ENCODE data around the gene KDM3B. TPM values are rescaled to one million over a fixed set of nuclear protein-coding genes. Genes with fewer than 3 reads are reported as not detected.

KDM3B gene
- total and polyA plus RNA-seq, 9 of the 15 experiments (the other 6 are each of a cell fraction or from before 2014, with no cell fraction given), result 13.8 to 62.8 (median 41.9) TPM

DNA sequence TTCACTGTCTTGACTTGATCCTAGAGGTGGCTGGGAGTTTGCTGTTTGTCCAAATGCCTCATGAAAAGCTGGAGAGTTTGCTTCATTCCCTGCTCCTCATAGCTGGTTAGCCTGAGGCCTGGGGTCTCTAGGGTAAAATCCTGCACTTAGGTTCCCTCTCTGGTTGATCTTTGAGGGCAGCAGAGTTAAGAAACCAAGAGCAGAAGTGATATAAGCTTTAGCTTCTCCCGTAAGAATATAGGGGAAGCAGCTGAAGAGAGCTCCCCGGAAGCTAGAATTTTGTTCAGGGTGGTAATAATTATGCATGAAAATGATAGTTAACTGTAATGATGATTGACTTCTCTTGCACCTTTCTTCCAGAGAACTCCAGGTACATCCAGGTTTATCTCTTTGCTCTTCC is 13.0 kb upstream of the KDM3B start:
- peak overlapping the region; percentile 63 for H3K4me3 ChIP-seq
- peak overlapping the region; percentile 97 for H3K27ac ChIP-seq (ENCODE audit: extremely low read depth, low read depth, low read length)
- BruUV-seq (replicated peaks), result no TSS peak
- FAIRE-seq, result no peak
- H3K9ac ChIP-seq (ENCODE audit: insufficient read depth in 1 of 2, low read depth in 2 of 2, low read length in 2 of 2), result peak overlapping the region; percentile 91 to 96
- in situ Hi-C loops (cut with MboI) (no loop called here), intact Hi-C loops (cut with micrococcal nuclease) (loop anchor here (2.0 kb wide), 1 partner anchor 13 kb away; the partner anchor contains the start of gene KDM3B)
- H3K4me2 ChIP-seq (ENCODE audit: insufficient read depth, low read length), result peak overlapping the region; percentile 99
- H3K9me3 ChIP-seq (replicated peaks; ENCODE audit: control insufficient read depth, insufficient read depth, low read depth, low read length), result no peaks in the 10 kb centered on the region
- H4K20me1 ChIP-seq (replicated peaks; ENCODE audit: control insufficient read depth, insufficient read depth, low read length), result 0 out of 2 replicates have a peak, but pooled peaks cover 7% of the 10 kb centered on the region
- H3K27me3 ChIP-seq (ENCODE audit: control insufficient read depth in 2 of 2, insufficient read depth in 2 of 2, low read length in 2 of 2), result no peaks in the 10 kb centered on the region
- peaks cover 5% of the 10 kb centered on the region for H3K9me1 ChIP-seq (ENCODE audit: control insufficient read depth, insufficient read depth, low read length)
- 23% methylated on average over 2 of the region's 2 CpGs for WGBS (ENCODE audit: insufficient coverage, low coverage, missing lambda C conversion rate)
- H3K79me2 ChIP-seq (ENCODE audit: control insufficient read depth, insufficient read depth, low read length), result peaks cover 39% of the 10 kb centered on the region
- H3K36me3 ChIP-seq (ENCODE audit: control insufficient read depth, insufficient read depth, low read length), result peaks cover 43% of the 10 kb centered on the region
- ChIA-PET CTCF (ENCODE audit: low intra/inter-chr PET ratio) (interaction anchor here (5.4 kb wide), 1 partner anchor 14 kb away, joined by 31 read pairs; the partner anchor contains the start of gene KDM3B), POLR2A (interaction anchor here (0.6 to 7.9 kb wide), 27 partner anchors 8 to 191 kb away, joined by 3 to 416 read pairs (median 4); partner anchors contain the start of genes BRD8, CDC23, CDC25C and GFRA3)
- peak overlapping the region; percentile 32; the same call in 1 of the 2 replicates for H2AFZ ChIP-seq (ENCODE audit: low read depth, low read length)
- no peak for ATAC-seq
- H3K4me1 ChIP-seq (replicated peaks in 1 of 2; ENCODE audit: control insufficient read depth in 2 of 2, insufficient read depth in 2 of 2, low read length in 2 of 2), result peaks cover 9 to 28% of the 10 kb centered on the region in 2 experiments
- DNase-seq (ENCODE audit: extremely low read depth in 1 of 4, low spot score in 3 of 4), result no peak
- TF ChIP-seq ZNF780A (CRISPR knock-in tag; IDR thresholded peaks at IDR 0.05) (no peak), NFE2 (IDR thresholded peaks at IDR 0.05; ENCODE audit: low read depth) (no peak), GABPA (tag; conservative IDR thresholded peaks at IDR 0.05; ENCODE audit: low read depth) (0 out of 2 replicates have a peak, but pooled peaks have one; percentile 12), RBBP5 (IDR thresholded peaks at IDR 0.05; ENCODE audit: borderline replicate concordance, insufficient read depth, low read length, poor library complexity, severe bottlenecking) (no peak), ZNF217 (CRISPR knock-in tag; IDR thresholded peaks at IDR 0.05) (no peak), HSF4 (CRISPR knock-in tag; IDR thresholded peaks at IDR 0.05; ENCODE audit: borderline replicate concordance) (no peak), CTBP1 (IDR thresholded peaks at IDR 0.05; ENCODE audit: borderline replicate concordance) (no peak; the same call in 1 of the 2 replicates), ZNF324 (CRISPR knock-in tag; IDR thresholded peaks at IDR 0.05) (no peak), ZBTB7A (IDR thresholded peaks at IDR 0.05; ENCODE audit: borderline replicate concordance, control insufficient read depth, low read depth, low read length) (no peak), KAT7 (CRISPR knock-in tag; IDR thresholded peaks at IDR 0.05; ENCODE audit: borderline replicate concordance) (0 out of 2 replicates have a peak, but pooled peaks have one; percentile 13), NFATC3 (IDR thresholded peaks at IDR 0.05) (no peak), MCM2 (IDR thresholded peaks at IDR 0.05; ENCODE audit: low read depth) (no peak), ZBED1 (IDR thresholded peaks at IDR 0.05) (no peak), ZC3H4 (CRISPR knock-in tag; IDR thresholded peaks at IDR 0.05; ENCODE audit: borderline replicate concordance) (peak; percentile 16; the same call in 1 of the 2 replicates), ETV1 (tag; conservative IDR thresholded peaks at IDR 0.05; ENCODE audit: low read depth) (0 out of 2 replicates have a peak, but pooled peaks have one; percentile 15)
- TF ChIP-seq, protein P1, sequence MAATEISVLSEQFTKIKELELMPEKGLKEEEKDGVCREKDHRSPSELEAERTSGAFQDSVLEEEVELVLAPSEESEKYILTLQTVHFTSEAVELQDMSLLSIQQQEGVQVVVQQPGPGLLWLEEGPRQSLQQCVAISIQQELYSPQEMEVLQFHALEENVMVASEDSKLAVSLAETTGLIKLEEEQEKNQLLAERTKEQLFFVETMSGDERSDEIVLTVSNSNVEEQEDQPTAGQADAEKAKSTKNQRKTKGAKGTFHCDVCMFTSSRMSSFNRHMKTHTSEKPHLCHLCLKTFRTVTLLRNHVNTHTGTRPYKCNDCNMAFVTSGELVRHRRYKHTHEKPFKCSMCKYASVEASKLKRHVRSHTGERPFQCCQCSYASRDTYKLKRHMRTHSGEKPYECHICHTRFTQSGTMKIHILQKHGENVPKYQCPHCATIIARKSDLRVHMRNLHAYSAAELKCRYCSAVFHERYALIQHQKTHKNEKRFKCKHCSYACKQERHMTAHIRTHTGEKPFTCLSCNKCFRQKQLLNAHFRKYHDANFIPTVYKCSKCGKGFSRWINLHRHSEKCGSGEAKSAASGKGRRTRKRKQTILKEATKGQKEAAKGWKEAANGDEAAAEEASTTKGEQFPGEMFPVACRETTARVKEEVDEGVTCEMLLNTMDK (IDR thresholded peaks at IDR 0.05; ENCODE audit: borderline replicate concordance, insufficient read depth, low read depth, low read length, poor library complexity, severe bottlenecking), result no peak
- TF ChIP-seq, protein P2, sequence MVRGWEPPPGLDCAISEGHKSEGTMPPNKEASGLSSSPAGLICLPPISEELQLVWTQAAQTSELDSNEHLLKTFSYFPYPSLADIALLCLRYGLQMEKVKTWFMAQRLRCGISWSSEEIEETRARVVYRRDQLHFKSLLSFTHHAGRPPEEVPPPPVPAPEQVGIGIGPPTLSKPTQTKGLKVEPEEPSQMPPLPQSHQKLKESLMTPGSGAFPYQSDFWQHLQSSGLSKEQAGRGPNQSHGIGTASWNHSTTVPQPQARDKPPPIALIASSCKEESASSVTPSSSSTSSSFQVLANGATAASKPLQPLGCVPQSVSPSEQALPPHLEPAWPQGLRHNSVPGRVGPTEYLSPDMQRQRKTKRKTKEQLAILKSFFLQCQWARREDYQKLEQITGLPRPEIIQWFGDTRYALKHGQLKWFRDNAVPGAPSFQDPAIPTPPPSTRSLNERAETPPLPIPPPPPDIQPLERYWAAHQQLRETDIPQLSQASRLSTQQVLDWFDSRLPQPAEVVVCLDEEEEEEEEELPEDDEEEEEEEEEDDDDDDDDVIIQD (CRISPR knock-in tag; IDR thresholded peaks at IDR 0.05), result no peak
- TF ChIP-seq, protein P3, sequence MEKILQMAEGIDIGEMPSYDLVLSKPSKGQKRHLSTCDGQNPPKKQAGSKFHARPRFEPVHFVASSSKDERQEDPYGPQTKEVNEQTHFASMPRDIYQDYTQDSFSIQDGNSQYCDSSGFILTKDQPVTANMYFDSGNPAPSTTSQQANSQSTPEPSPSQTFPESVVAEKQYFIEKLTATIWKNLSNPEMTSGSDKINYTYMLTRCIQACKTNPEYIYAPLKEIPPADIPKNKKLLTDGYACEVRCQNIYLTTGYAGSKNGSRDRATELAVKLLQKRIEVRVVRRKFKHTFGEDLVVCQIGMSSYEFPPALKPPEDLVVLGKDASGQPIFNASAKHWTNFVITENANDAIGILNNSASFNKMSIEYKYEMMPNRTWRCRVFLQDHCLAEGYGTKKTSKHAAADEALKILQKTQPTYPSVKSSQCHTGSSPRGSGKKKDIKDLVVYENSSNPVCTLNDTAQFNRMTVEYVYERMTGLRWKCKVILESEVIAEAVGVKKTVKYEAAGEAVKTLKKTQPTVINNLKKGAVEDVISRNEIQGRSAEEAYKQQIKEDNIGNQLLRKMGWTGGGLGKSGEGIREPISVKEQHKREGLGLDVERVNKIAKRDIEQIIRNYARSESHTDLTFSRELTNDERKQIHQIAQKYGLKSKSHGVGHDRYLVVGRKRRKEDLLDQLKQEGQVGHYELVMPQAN (IDR thresholded peaks at IDR 0.05; ENCODE audit: borderline replicate concordance), result no peak
